GM18508 (cell line): ENCODE results near the gene PPP2R2D.

Source experiments
- ATAC-seq: cut with Tn5 transposase; IDR thresholded peaks from one replicate; pipeline ENCODE4 v1.9.1; 2021; ENCODE audit warnings: moderate number of reproducible peaks; ENCODE audit not compliant: insufficient read depth, unreplicated experiment

PPP2R2D gene

GRCh38 chr10:131886237-131886636, 14.6 kb upstream of the PPP2R2D start:
- ATAC-seq: no peak

GRCh38 chr10:131888186-131888604, 12.6 kb upstream of the PPP2R2D start:
- ATAC-seq: no peak

- ATAC-seq: no peak
These were observed 11.1 kb upstream of the PPP2R2D start for GRCh38 chr10:131889755-131890154.

GRCh38 chr10:131890276-131891195, 10.3 kb upstream of the PPP2R2D start:
- ATAC-seq: no peak

- no peak for ATAC-seq
These were observed 9.4 kb upstream of the PPP2R2D start for GRCh38 chr10:131891196-131891928.

- no peak for ATAC-seq
These were observed 8.6 kb upstream of the PPP2R2D start for GRCh38 chr10:131891929-131892805.

GRCh38 chr10:131892806-131893675, 7.8 kb upstream of the PPP2R2D start:
- no peak for ATAC-seq

- no peak for ATAC-seq
These were observed 5.7 kb upstream of the PPP2R2D start for GRCh38 chr10:131895116-131895515.

GRCh38 chr10:131896403-131896802, 4.4 kb upstream of the PPP2R2D start:
- no peak for ATAC-seq

GRCh38 chr10:131897297-131897899, 3.4 kb upstream of the PPP2R2D start:
- ATAC-seq: no peak

GRCh38 chr10:131898061-131898460, 2.7 kb upstream of the PPP2R2D start:
- no peak for ATAC-seq

- no peak for ATAC-seq
These were observed 2.1 kb upstream of the PPP2R2D start for GRCh38 chr10:131898713-131899112.

- no peak for ATAC-seq
These were observed 1.6 kb upstream of the PPP2R2D start for GRCh38 chr10:131899116-131899690.

GRCh38 chr10:131899695-131900349, 986 bp upstream of the PPP2R2D start:
- ATAC-seq: peak; percentile 1

GRCh38 chr10:131901181-131901829, 497 bp downstream of the PPP2R2D start:
- ATAC-seq: no peak

- ATAC-seq: no peak
These were observed 1.4 kb downstream of the PPP2R2D start for GRCh38 chr10:131902211-131902610.

GRCh38 chr10:131902691-131903090, 1.9 kb downstream of the PPP2R2D start:
- no peak for ATAC-seq

GRCh38 chr10:131905267-131905571, 4.4 kb downstream of the PPP2R2D start:
- no peak for ATAC-seq
